ENCODE data around the gene C19orf85.

Gene C19orf85

DNA sequence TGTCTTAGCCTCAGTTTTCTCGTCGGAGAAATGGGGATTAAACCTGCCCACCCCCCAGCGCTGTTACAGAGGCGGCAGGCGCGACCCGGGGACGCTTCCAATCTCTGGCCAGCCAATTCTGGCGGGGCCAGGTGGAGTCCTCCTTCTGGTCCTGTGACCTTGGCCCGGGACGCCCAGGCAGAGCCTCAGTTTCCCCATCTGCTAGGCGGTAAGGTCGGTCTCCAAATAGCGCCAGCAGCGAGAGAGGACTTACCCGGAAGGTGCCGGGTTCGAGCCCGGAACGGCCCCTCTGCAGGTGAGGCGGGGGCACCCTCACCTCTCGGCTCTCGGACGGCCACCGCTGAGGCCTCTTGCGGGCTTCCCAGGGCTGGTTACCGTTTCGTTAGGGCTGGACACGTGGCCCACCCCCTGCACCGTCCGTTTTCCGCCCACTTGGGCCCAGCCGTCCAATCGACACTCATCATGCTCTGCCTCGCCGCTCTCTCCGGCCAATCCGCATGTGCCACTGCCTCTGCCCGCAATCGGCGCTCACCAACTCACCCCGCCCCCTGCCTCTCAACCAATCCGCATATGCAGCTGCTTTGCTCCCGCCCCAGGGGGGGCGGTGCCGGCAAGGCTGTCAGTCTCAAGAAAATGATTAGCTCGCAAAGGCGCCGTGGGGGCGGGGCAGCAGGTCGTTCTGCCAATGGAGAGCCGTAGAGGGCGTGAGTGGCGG lies 3.1 kb downstream of the C19orf85 start, which contains the start of gene ISOC2:
Gene ISOC2 (minus strand): TSS at position 384 of the 715 bp plus-strand sequence. CDS start 5,156 bp downstream, outside the sequence.
- TF ChIP-seq GATA3 (IDR thresholded peaks at IDR 0.05; ENCODE audit: low read depth, low read length): no peak

DNA sequence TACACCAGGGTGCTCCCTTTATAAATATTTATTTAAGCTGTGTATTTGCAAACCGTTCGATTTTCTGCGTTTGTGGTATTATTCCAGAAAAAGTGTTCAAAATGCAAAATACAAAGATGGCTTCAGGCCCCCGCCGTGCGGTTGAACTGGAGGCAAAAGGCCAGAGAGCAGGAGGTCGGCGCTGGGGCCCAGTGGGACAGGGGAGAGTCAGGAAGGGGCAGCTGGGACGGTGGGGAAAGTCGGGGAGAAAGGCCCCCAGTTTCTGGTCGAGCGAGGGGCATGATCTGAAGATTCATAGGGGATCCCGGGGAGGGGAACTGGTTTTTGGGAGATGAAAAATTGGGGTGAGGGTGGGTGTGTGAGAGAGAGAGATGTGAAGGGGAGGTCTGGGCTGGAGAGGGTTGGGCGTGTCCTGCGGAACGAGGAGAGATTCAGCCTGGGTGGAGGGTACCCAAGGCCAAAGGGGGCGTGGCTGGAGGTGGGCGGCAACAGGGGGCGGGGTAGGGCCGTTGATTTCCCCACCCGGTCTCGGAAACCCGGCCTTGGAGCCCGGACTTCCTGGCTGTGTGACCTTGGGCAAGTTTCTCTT lies 3.8 kb downstream of the C19orf85 start:
- no peak for TF ChIP-seq GATA2 (IDR thresholded peaks at IDR 0.05; ENCODE audit: low read depth, low read length)
- no peak for TF ChIP-seq GATA3 (IDR thresholded peaks at IDR 0.05; ENCODE audit: low read depth, low read length)

DNA sequence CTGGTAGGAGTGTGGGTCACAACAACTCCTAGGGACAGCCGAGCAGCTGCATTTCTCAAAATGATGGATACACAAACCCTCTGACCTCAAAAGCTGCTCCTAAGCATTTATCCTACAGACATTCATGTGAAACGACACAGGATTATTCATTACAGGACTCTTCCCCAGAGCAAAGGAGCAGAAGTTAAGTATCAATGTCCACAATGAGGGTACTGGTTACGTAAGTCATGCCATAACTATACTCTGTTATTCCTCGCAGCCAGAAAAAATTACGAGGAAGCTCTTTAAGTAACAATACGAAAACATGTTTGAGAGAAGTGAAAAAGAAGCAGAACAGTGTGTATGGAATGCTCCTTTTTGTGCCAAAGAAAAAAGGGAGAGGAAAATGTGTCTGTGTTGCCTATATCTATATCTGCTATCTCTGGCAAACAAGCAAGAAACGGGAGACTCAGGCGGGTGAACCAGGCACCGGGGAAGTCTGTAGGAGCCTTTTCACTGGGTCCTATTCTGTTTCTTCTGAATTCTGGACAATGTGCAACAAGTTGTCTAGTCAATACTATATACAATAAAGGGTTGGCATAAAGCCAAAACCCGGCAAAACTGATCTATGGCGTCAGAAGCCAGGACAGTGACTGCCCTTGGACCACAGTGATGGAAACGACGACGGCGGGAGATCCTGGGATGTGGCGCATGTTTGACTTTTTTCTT lies 4.4 kb downstream of the C19orf85 start:
- TF ChIP-seq GATA2 (IDR thresholded peaks at IDR 0.05; ENCODE audit: low read depth, low read length) (peak; percentile 82), GATA3 (IDR thresholded peaks at IDR 0.05; ENCODE audit: low read depth, low read length) (no peak)

DNA sequence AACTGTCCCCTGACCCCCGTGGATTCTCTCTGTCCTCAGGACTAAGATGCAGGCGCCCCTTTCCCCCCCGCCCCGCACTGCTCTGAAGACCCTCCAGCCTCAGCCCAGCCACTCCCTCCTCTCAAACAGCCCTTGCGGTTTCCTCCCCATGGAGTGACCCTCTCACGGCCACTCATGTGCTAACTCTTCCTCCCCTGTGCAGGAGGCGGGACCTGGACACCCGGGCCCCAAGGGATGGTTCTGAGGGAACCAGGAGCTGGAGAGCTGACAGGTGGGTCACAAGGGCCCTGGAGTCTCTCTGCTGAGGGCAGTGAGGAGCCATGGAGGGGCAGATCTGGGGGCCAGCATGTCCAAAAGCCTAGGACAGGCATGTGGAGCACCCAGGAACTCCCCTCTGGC lies 5.0 kb downstream of the C19orf85 start:
- TF ChIP-seq GATA3 (IDR thresholded peaks at IDR 0.05; ENCODE audit: low read depth, low read length): no peak
- no peak for TF ChIP-seq GATA2 (IDR thresholded peaks at IDR 0.05; ENCODE audit: low read depth, low read length)

DNA sequence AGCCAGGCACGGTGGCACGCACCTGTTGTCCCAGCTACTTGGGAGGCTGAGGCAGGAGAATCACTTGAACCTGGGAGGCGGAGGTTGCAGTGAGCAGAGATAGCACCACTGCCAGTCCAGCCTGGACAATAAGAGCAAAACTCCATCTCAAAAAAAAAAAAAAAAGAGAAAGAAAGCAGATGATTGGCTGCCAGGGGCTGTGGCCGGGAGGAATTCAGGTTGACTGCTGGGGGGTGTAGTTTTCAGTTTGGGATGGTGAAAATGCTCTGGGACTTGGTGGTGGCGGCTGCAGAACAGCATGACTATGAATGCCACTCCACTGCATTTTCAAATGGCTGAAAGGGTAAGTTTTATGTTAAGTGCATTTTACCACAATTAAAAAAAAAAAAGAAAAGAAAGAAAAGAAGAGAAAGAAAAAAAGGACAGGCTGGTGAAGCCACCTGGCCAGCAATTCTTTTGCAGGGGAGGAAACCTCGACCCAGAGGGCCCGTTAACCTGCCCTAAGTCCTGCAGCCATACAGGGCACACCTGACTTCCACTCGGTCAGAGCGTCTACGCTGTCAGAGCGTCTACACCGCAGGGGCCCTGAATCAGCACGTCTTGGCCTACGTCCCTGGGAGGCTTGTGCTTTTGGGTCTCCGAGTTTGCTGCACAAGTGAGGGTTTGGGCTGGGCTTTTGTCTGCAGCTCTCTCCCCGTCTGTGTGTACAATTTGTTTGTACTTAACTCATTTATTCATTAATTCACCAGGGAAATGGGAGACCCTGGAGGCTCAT lies 6.7 kb downstream of the C19orf85 start:
- no peak for TF ChIP-seq GATA3 (IDR thresholded peaks at IDR 0.05; ENCODE audit: low read depth, low read length)
- TF ChIP-seq GATA2 (IDR thresholded peaks at IDR 0.05; ENCODE audit: low read depth, low read length): no peak

DNA sequence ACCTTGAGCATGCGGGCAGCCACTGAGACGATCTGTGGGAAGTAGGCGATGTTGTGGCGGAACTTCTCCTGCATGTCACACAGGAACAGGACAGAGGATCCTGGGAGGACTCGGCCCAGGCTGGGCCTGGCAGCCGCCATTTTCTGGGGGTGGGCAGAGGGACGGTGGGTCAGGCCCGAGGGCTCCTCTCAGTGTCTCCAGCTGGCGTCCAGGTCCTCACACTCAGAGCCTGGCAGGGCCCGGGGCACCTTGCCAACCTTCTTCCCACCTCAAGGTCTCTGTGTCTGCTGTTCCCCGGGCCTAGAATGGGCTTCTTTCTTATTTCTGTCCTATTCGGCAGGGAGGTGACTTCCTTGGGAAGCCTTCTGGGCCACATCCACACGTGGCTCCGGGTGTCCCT lies 8.2 kb downstream of the C19orf85 start:
- no peak for TF ChIP-seq GATA3 (IDR thresholded peaks at IDR 0.05; ENCODE audit: low read depth, low read length)
- no peak for TF ChIP-seq GATA2 (IDR thresholded peaks at IDR 0.05; ENCODE audit: low read depth, low read length)

DNA sequence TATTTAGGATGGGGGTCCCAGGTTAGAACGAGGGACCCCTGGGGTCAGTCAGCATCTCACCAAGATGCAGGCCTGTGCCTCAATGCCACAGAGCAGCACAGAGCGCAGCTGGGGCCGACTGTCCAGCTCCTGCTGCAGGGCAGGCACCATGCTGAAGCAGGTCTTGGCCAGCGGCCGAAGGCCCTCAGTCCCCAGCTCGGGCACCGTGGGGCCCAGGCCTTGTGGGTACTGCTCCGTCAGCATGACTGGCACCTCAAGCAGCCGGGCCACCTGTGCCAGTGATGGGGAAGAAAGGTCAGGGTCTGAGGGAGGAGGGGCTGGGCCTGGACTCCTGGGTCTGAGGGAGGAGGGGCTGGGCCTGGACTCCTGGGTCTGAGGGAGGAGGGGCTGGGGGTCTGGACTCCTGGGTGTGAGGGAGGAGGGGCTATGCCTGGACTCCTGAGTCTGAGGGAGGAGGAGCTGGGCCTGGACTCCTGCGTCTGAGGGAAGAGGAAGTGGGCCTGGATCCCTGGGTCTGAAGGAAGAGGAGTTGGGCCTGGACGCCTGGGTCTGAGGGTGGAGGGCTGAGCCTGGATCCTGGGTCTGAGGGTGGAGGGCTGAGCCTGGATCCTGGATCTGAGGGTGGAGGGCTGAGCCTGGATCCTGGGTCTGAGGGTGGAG lies 8.8 kb downstream of the C19orf85 start:
- no peak for TF ChIP-seq GATA2 (IDR thresholded peaks at IDR 0.05; ENCODE audit: low read depth, low read length)

DNA sequence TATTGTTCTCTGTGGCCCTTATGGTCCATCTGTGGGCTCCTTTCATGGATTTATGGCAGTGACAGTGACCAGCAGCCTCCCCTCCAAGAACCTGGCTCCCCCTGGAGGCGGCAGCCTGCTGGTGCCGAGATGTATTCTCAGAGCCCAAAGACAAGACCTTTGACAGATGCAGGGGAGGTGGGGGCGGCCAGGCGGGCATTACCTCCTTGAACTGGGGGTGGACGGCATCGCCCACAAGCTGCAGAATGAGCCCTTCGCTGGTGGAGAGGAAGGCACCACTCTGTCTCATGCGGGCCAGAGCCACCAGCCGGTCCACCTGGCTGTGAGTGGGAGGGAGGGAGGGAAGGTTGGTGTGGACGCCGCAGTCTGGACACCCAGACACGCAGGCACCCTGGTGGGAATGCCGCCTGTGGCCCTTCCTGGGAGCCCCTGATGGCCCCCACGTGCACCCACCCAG lies 9.7 kb downstream of the C19orf85 start:
- TF ChIP-seq GATA2 (IDR thresholded peaks at IDR 0.05; ENCODE audit: low read depth, low read length) (no peak), GATA3 (IDR thresholded peaks at IDR 0.05; ENCODE audit: low read depth, low read length) (no peak)

DNA sequence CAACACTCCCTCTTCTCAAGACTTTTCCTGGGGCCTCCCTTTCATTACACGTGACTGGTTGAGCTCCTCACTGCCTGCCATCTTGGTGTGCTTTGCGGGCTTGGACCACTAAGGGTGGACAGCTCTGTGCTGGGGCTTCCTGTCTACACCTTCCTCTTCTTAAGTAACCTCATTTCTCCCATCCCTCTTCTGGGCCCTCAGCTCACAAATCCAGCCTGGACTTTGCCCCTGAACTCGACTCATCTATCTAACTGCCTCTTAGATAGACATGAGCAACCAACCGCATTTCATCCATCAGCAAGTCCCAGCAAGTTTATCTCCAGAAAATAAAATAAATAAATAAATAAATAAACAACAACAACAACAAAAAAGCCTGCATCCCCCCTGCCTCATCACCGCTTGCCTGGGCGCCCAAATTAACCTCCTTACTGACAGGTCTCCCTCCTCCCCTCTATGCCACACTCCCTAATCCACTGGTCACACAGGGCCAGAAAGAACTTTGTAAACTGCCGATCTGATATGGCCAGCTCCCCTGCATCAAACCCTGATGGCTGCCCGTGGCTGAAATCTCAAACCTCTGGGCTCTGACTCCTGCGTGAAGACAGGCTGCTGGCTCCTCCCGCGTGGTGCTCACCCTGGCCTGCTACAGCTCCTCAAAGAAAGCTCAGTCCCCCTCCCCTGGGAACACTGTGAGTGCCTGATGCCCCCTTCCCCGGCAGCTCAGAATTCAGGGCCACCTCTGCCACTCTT lies 10.9 kb downstream of the C19orf85 start:
- TF ChIP-seq GATA2 (IDR thresholded peaks at IDR 0.05; ENCODE audit: low read depth, low read length) (no peak), GATA3 (IDR thresholded peaks at IDR 0.05; ENCODE audit: low read depth, low read length) (no peak)

DNA sequence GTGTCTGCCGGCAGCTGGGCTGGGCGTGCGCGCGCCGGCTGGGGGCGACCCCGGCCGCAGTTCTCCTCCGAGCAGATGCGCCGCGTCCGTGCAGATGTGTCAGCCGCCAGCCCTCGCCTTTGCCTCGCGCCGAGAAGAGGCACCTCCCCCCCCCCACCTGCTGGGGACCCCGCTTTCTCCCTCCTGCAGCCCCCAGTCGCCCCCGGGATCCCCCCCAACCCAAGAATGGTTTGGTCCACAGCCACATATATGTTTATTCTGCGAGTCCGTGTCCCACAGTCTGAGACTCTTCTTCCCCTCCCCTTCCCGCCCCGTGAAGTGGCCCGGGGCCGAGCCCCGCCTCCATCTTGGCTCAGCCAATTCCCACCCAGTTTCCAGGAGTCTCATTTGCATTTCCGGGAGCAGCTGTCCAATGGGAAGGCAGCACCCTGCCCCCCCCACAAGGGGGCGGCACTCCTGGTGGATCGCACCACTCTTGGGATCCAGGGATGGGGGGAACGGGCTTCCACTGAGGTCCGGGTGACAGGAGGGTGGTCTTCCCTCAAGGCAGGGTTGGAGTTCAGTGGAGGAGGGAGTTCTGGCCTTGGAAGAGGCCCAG lies 11.7 kb downstream of the C19orf85 start:
- no peak for TF ChIP-seq GATA2 (IDR thresholded peaks at IDR 0.05; ENCODE audit: low read depth, low read length)
- no peak for TF ChIP-seq GATA3 (IDR thresholded peaks at IDR 0.05; ENCODE audit: low read depth, low read length)

DNA sequence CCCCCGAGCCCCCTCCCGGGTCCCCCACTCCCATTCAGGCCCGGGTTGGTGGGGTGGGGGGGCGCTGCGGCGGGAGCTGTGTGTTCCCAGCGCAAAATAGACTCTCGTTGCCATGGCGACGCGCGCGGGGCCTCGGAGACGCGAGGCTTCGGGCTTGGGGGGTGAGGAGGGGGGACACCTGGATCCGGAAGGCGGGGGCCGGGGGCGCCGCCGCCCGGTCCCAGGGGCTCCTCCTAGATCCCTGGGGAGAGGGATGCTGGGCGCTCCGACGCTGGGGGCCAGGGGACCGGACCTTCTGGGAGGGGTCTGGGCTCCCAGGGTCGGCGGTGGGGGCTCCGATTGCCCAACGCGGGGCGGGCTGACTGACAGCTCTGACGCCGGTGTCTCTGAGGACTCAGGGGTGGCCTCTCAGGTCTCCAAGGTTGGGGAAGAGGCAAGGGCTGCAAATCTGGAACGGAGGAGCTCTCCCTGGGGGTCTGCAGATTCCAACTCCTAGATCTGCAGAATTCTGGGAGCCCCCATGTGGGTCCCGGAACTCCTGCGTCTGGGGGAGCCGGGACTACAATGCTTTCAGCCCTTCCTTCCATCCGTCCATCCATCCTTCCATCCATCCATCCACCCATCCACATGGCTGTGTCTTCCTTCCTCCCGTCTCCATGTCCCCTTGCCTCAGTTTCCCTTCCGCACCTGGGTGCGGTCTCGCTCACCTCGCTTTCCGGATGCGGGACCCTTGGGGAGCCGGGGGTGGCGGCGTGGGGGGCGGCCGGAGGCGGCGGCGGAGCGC lies 12.4 kb downstream of the C19orf85 start:
- TF ChIP-seq GATA2 (IDR thresholded peaks at IDR 0.05; ENCODE audit: low read depth, low read length) (no peak), GATA3 (IDR thresholded peaks at IDR 0.05; ENCODE audit: low read depth, low read length) (no peak)
